HG02885 (cell line): ENCODE measurements around the gene RAB26.

Experiments
- ATAC-seq: cut with Tn5 transposase; IDR thresholded peaks from one replicate; pipeline ENCODE4 v1.9.1; 2021; ENCODE audit warnings: mild to moderate bottlenecking; ENCODE audit not compliant: unreplicated experiment, poor library complexity

RAB26 gene

GRCh38 chr16:2157480-2158261 is 9.2 kb downstream of the RAB26 start:
- no peak for ATAC-seq

GRCh38 chr16:2158262-2158638 is 9.8 kb downstream of the RAB26 start:
- no peak for ATAC-seq

- ATAC-seq = no peak
Observed at GRCh38 chr16:2159175-2159838, 10.9 kb downstream of the RAB26 start.

GRCh38 chr16:2160915-2161551 is 12.6 kb downstream of the RAB26 start:
- ATAC-seq = peak; percentile 37

GRCh38 chr16:2161911-2162310 is 13.5 kb downstream of the RAB26 start:
- ATAC-seq = no peak

- no peak for ATAC-seq
Observed at GRCh38 chr16:2162676-2163118, 14.3 kb downstream of the RAB26 start.

GRCh38 chr16:2163211-2163881 is 14.9 kb downstream of the RAB26 start:
- ATAC-seq = no peak

- ATAC-seq = no peak
Observed at GRCh38 chr16:2165861-2166260, 17.4 kb downstream of the RAB26 start.

GRCh38 chr16:2166263-2167067 is 18.0 kb downstream of the RAB26 start:
- no peak for ATAC-seq

- ATAC-seq = no peak
Observed at GRCh38 chr16:2167068-2167638, 18.7 kb downstream of the RAB26 start.

GRCh38 chr16:2170080-2170479 is 21.7 kb downstream of the RAB26 start:
- no peak for ATAC-seq

- ATAC-seq = no peak
Observed at GRCh38 chr16:2170587-2171435, 22.4 kb downstream of the RAB26 start.

GRCh38 chr16:2171601-2172178 is 23.3 kb downstream of the RAB26 start:
- no peak for ATAC-seq

GRCh38 chr16:2172688-2173335 is 24.4 kb downstream of the RAB26 start:
- no peak for ATAC-seq

GRCh38 chr16:2173366-2173765 is 24.9 kb downstream of the RAB26 start:
- no peak for ATAC-seq

- no peak for ATAC-seq
Observed at GRCh38 chr16:2173916-2174315, 25.5 kb downstream of the RAB26 start.

GRCh38 chr16:2174396-2175131 is 26.1 kb downstream of the RAB26 start:
- ATAC-seq = no peak
